HG03432 (cell line): ENCODE data around the gene CELF1.

ENCODE experiments used
- ATAC-seq: cut with Tn5 transposase; IDR thresholded peaks from one replicate; pipeline ENCODE4 v1.9.1; 2021; ENCODE audit warnings: mild to moderate bottlenecking, moderate library complexity; ENCODE audit not compliant: unreplicated experiment

Gene CELF1

DNA sequence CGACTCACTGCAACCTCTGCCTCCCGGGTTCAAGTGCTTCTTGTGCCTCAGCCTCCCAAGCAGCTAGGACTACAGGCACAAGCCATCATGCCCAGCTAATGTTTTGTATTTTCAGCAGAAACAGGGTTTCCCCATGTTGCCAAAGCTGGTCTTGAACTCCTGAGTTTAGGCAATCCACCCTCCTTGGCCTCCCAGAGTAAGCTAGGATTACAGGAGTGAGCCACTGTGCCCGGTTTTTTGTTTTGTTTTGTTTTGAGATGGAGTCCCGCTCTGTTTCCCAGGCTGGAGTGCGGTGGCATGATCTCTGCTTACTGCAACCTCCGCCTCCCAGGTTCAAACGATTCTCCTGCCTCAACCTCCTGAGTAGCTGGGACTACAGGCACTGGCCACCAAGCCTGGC lies 41.0 kb downstream of the CELF1 start:
- no peak for ATAC-seq

DNA sequence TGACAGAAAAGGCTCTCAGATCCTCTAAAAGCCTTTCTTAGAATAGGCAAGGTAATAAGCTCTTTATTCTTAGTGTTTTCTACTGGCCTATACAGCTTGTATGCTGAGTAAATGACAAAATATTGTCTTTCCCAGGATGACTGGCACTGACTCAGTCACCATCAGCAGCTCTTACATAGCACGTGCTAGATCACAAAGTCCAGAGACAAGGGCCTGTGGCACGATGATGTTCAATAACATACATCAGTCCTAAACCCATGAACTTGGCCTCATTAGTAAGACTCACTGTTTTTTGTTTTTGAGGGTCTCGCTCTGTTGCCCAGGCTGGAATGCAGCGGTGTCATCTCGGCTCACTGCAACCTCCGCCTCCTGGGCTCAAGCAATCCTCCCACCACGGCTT lies 42.7 kb downstream of the CELF1 start:
- ATAC-seq, result no peak

DNA sequence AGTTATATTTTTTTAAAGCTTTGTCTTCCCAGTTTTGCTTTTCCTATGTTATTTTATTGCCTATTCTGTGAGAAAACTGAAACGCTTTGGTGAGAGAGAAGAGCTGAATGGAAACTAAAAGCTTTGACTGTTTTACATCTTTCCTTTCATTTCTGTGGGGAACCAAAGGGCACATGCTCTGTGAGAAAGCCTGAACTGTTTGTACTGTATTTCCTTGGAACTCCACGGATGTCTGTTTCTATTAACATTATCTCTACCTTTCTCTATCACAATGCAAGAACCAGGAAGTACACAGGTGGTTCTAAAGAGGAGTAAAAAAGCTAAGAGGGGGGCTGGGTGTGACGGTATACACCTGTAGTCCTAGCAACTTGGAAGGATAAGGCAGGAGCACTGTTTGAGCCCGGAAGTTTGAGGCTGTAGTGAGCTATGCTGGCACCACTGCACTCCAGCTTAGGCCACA lies 43.8 kb downstream of the CELF1 start:
- peak; percentile 43 for ATAC-seq

DNA sequence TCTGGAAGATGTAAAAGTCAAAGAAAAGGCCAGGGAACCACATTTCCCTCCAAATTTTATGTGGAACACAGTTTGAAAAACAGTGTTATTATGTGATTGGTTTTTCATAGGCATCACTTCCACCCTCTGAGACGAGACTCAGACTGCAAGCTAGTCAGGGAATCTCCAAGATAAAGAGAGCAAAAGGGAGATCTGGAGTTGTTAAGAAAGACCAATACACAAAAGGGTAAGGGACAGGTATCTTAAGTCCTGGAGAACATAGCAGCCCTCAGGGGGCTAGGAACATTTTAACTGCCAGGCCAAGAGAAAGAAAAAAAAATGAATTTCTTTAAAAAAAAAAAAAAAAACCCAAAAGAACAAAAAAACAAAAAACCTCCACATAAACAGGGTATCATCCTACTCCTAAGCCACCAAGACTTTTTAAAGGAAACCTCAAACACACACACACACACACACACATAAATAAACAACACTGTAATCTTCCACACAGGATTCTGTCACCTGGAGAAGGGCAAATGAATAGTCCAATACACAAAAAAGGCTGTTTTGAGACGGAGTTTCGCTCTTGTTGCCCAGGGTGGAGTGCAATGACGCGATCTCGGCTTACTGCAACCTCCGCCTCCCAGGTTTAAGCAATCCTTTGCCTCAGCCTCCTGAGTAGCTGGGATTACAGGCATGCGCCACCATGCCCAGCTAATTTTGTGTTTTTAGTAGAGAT lies 44.5 kb downstream of the CELF1 start:
- ATAC-seq, result no peak

DNA sequence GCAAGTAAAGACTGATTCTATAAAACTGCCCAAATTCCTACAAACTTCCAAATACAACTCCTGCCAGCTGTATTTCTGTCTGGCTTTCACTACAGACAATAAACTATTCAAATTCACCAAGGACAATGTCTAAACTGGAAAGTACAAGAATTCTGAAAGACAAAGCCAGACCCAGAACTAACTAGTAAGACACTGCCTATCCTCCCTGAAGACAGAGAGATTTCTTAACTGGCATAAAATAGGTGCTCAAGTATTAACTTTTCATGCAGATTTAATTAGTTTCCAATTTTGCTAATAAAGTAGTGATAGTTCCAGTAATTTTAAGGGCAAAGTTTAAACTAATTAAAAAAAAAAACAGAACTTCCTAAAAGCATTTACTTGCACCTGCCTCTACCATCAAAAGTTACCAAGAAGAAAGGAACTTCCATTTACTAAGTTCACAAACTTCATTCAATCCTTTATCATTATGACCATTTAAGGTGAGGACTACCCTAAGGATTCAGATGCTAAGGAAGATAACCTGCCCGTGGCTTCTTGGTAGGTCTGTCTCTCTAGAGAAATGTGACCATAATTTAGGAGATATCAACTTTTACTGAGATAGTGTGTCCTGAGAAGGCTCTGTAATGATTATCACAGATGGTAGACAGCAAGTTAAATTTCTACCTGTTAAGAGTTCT lies 45.2 kb downstream of the CELF1 start:
- ATAC-seq, result no peak

DNA sequence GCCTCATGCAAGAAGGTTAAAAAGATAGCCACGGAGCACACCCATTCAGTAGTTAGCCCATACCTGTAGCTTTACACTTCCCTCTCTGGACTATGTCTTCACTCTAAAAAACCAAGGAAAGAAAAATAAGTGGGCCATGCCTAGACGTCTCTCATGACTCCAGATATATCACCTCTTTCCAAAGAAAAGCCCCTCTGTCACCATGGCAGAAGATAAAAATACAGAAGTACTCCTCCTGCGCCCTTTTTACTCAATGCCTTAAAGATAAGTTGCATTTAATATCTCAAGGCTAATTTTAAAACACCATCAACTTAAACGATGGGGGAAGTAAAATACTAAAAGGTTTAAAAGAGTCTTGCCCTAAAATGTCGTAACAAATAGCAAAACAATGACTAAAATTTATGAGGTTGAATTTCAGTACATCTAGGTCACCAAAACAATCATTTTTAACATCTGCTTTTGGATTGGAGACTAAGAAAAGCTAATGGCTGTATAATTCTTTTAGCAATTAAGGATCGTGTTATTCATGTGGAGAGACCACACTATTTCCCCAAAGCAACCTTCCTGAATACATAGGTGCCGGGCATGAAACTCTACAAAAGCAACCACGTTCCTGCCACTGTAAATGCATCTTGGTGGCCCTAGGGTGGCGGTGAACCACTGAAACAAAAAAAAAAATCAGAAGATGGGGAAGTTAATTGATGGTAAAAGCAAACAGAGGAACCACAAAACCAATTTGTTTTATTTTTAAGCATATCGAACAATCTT lies 46.0 kb downstream of the CELF1 start:
- no peak for ATAC-seq

DNA sequence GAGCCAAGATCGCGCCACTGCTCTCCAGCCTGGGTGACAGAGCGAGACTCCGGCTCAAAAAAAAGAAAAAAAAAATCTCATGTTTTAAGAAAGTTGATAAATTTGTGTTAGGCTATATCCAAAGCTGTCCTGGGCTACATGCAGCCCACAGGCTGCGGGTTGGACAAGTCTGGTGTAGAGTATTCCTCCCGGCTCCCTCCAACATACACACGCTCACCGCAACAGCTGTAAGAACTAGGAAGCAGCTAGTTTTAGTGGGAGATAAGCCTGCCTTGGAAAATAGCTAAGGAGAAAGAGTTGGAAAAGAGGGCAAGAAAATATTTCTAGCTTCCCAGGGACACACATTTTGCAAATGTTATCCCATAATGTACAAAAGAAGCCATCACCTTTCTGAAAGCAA lies 46.6 kb downstream of the CELF1 start:
- ATAC-seq, result no peak

DNA sequence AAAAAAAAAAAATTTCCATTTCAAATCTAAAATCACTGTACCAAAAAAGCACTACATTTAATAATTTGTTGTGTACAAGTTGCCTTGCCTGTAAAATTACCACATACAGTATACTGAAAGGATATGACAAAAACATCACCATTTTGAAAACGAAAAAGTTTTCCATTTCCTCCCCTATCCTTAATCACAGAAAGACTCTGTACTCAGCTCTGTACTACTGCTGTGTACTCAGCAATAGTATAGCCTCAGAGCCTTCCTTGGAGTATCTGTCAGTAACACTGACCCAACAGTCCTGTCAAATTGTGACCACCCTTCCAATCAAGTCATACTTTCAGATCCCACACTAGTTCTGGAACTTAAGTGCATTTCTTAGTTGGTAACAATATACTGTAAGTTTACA lies 48.0 kb downstream of the CELF1 start:
- ATAC-seq, result no peak

DNA sequence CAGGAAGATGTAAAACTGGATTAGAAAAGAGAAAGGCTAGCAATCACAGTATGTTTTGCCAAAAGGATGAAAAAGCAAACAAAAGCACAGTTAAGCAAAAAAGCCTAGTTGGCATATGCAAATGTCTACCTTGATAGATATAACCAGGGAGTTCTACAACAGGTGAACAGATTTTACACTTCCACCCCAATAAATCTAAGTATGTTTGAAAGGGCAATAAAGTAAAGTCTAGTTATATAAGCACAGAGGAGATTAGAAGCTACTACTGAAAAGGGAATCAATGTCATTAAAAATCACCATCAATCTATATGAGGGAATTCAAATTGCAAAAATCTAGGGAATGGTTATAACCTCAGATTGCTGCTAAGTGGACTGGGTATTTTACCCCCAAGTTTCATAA lies 49.7 kb downstream of the CELF1 start:
- ATAC-seq, result no peak

DNA sequence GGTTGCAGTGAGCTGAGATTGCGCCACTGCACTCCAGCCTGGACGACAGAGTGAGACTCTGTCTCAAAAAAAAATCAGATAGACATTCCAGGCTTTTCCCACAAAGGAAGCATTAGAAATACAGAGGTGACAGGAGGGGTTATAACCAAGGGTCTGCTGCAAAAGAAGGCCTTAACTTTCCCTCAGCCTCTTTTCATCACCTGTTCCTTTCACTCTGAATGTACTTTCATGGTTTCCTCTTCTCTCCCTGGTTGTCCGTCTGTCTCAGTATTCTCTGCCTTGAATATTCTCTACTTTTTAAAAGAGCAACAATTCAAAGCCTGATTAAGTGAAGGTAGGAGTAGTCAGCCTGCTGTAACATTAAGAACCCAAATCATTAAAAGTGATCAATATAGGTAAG lies 50.2 kb downstream of the CELF1 start:
- ATAC-seq, result no peak

DNA sequence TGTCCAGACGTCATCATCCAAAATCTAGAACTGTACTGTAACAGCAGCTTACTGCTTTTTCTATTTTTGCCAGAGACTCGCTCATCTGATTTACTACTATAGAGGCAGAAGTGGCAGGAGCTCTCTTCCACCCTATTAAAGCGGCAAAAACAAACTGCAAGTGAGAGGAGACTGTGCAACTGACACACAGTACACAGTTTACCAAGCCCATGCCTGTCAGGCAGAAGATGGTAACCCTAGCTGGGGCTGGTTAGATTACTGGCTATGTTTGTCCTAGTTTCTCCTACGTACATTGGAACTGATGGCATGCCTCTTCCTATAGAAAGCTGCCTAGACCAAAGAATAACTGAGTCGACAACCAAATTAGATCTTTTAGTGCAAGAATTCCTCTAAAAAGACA lies 51.8 kb downstream of the CELF1 start:
- ATAC-seq, result no peak

DNA sequence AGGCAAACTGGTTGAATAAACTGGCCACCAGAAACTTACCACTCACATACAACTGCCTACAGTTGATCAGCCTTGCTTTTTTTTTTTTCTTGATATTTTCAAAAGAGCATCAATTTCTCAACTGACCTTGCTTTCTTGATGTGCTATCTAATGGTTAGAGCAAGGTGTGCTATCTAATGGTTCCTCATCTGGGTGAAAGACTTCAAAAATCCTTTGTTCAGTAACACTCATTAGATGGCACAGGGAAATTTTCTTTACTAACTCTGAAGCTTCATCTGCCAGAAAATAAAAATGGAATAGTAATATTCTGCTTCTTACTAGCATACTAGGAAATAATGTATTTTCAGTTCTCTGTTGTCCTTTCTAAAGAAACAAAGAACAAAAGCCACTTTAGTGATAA lies 52.8 kb downstream of the CELF1 start:
- no peak for ATAC-seq

DNA sequence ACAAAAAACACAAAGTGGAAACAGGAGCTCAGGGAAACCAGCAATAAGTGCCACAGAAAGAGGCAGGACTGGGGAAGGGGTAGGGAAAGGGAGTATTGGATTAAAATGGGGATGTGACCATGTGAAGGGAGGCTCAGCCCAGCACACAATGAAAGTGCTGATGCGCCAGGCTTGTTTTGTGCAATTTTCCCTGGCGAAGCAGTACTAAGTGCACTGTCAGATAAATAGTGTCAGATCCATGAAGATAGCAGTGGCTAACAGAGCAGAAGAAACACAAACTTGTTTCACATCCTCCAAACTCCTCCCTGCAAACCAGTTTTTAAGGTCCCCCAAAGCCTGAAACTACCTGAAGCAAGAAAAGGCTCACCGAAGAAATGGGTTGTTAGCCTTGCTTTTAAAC lies 53.3 kb downstream of the CELF1 start:
- no peak for ATAC-seq

DNA sequence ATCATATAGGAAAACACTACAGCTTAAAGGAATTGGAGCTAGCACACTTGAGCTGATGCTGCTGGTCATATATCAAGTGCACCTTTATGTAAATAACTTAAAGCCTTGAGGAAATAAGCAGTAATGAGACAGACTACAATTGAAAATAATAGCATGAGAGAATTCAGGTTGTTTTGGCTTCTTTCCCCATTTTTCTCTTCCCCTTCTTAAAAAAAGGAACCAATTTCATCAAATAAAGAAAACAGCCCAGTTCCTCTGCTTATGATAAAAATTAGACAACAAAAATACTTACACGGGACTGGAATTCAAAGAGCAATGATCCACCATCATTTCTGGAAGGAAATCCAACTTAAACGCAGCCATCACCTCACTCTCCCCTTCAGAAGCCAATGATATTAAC lies 53.8 kb downstream of the CELF1 start:
- ATAC-seq, result no peak

DNA sequence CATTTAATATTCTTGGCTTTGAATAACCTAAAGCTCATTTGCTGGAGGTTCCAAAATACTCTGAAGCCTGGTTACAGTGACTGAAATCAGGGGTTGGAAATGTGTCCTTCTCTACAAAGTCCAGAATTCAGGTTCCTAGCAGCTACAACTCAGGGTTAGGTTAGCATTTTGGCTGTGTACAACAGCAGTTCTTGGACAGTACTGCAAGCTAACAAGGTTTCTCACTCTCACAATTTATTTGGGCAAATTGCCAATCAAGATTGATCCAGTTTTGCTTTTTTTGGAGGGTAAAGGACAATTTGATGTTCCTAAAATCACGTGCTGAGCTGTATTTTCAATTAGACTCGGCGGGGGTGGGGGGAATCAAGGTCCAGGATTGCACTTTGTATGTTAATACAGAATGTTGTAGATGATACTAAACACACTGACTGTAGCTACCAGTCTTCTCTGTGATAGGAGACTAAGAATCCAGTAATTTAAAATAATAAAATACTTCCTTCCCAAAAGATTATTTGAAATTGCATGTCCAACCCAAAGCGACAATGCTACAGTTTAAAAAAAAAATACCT lies 54.3 kb downstream of the CELF1 start:
- ATAC-seq, result no peak

DNA sequence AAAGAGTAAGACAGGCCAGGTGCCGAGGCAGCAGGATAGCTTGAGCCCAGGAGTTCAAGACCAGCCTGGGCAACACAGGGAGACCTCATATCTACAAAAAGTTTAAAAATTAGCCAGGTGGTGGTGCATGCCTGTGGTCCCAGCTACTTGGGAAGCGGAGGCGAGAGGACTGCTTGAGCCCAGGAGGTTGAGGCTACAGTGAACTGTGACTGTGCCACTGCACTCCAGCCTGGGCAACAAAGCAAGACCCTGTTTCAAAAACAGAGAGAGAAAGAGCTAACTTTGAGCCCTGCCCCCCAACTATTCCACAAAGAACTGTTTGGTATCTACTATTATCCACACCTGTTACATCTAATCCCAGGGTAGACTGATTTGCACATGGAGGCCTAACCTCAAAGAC lies 54.8 kb downstream of the CELF1 start:
- no peak for ATAC-seq

DNA sequence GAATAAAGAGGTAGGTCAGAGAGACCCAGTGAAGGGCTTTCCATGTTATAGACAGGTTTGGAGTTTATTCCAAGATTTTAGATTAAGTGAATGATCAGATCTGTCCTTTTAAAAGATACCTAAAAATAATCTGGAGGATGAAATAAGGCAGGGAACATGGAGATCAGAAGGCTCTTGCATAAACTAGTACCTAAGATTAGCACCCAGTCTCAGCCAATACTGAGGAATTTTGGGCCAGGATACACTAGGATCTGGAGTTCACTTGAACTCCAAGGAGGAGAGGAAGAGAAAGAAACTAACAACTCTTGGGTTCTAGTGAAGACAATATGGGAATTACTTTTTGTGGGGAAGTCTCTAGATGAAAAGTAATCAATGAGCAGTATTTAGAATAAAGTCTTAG lies 56.1 kb downstream of the CELF1 start:
- ATAC-seq, result no peak

DNA sequence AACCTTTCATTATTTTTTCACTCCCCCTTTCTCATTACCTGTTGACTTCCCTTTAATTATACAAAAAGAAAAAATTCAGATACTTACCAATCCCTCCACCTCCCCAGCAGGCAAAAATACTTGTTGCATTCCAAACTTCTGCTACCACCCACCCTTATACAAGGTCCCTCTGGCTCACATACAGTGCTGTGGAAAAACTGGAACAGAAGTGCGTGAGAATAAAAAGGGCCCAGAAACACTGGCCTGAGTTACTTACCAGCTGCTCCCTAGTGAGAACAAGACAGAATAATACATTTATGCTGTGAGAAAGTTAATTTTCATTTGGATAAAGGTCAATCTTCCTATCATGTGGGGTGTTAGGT lies 57.1 kb downstream of the CELF1 start:
- ATAC-seq, result no peak

DNA sequence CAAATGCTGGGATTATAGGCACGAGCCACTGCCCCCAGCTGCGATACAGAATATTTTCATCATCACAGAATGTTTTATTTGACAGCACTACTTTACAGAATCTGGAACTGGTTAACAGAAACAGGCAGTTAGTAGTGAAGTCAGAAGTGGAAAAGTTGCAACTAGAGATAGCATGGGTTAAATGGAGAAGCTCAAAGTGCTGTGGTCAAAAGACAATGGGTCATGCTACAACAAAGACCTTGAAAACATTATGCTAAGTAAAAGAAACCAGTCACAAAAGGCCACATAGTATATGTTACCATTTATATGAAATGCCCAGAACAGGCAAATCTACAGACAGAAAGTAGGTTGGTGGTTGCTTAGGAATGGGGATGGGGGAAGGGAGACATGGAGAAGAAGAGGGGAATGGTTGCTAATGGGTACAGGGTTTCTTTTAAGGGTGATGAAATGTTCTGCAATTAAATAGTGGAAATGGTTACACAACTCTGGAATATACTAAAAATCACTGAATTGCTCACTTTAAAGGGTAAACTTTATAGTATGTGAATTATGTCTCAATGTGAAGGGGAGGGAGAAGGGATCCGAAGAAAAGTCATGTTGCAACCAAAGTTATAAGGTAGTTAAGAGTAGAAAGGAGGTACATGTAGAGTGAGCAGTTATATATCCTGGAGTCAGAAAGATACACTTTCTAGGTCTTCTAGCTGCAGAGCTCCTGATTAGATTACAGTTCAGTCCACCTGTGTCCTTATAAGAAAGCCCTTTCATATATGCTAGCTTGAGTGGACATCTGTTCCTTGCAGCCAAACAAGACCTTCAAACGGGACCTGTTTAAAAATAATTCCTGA lies 57.7 kb downstream of the CELF1 start:
- no peak for ATAC-seq

DNA sequence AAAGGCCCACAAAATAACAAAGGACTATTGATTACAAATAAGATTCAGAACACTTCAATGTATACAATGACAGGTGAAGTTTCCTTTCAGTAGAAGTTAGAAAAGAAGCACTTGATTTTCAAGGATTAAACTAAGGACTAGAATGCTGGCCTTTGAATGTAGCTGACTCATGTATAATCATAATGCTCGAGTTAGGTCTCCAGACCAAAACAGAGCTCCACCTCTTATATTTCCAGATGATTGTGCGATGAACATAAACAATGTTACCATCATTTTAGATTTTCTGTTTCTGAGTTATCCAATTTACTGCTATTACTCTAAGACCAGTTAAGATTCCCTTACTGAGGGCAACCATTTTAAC lies 63.6 kb downstream of the CELF1 start:
- no peak for ATAC-seq
